Neural progenitor cell (in vitro differentiated cells): Measurements from ENCODE around the gene TEX19. TPM values are rescaled to one million over a fixed set of nuclear protein-coding genes. Genes with fewer than 3 reads are reported as not detected.

Experiments used
- DNase-seq: peaks from one replicate; pipeline ENCODE4 v3.0.0-alpha.2; 2016; ENCODE audit warnings: low spot score
- H2AFZ ChIP-seq: fragments of 200-600 bp; sonication (generic); replicated peaks from 2 replicates; pipeline ENCODE4 v1.6.1; 2016; ENCODE audit warnings: antibody characterized with exemption
- H3F3A ChIP-seq: fragments of 200-600 bp; sonication (generic); 2 replicates; pipeline ENCODE4 v1.6.1; 2016; ENCODE audit warnings: antibody characterized with exemption, low read depth
- H3K27ac ChIP-seq: fragments of 200-600 bp; sonication (generic); 2 replicates; pipeline ENCODE4 v1.5.1; 2016; ENCODE audit warnings: mild to moderate bottlenecking
- H3K27me3 ChIP-seq: fragments of 200-600 bp; sonication (generic); 2 replicates; pipeline ENCODE4 v1.6.1; 2016; ENCODE audit warnings: mild to moderate bottlenecking, moderate library complexity
- H3K36me3 ChIP-seq: fragments of 200-600 bp; sonication (generic); 2 replicates; pipeline ENCODE4 v1.5.1; 2016
- H3K4me1 ChIP-seq: fragments of 200-600 bp; sonication (generic); 2 replicates; pipeline ENCODE4 v1.6.1; 2016; ENCODE audit warnings: mixed run types
- H3K4me2 ChIP-seq: fragments of 200-600 bp; sonication (generic); 2 replicates; pipeline ENCODE4 v1.6.1; 2016
- H3K4me3 ChIP-seq: fragments of 200-600 bp; sonication (generic); 2 replicates; pipeline ENCODE4 v1.5.1; 2016
- H3K79me2 ChIP-seq: fragments of 200-600 bp; sonication (generic); 2 replicates; pipeline ENCODE4 v1.6.1; 2016; ENCODE audit warnings: low read depth
- H3K9ac ChIP-seq: fragments of 200-600 bp; sonication (generic); 2 replicates; pipeline ENCODE4 v1.6.1; 2016
- H3K9me3 ChIP-seq: fragments of 200-600 bp; sonication (generic); 2 replicates; pipeline ENCODE4 v1.5.1; 2016; ENCODE audit warnings: low read depth
- H4K20me1 ChIP-seq: fragments of 200-600 bp; sonication (generic); 2 replicates; pipeline ENCODE4 v1.6.1; 2016; ENCODE audit warnings: low read depth
- H3K27ac Mint-ChIP-seq: 3 replicates; pipeline ENCODE4 v1.8.0; 2021; ENCODE audit warnings: mixed read lengths
- H3K27me3 Mint-ChIP-seq: 2 replicates; pipeline ENCODE4 v1.8.0; 2022; ENCODE audit warnings: low read depth, mild to moderate bottlenecking, inconsistent platforms, moderate library complexity, mixed read lengths; ENCODE audit not compliant: insufficient read depth
- H3K36me3 Mint-ChIP-seq: 3 replicates; pipeline ENCODE4 v1.8.0; 2021; ENCODE audit warnings: mixed read lengths
- H3K4me1 Mint-ChIP-seq: 3 replicates; pipeline ENCODE4 v1.8.0; 2021; ENCODE audit warnings: mixed read lengths
- H3K4me3 Mint-ChIP-seq: 3 replicates; pipeline ENCODE4 v1.8.0; 2021; ENCODE audit warnings: mild to moderate bottlenecking, moderate library complexity, mixed read lengths
- H3K9me3 Mint-ChIP-seq: 3 replicates; pipeline ENCODE4 v1.8.0; 2020; ENCODE audit warnings: mixed read lengths
- CTCF ChIP-seq: fragments of 200-600 bp; sonication (generic); IDR thresholded peaks from 2 replicates; pipeline ENCODE4 v1.5.1; 2017; ENCODE audit warnings: antibody characterized with exemption, mild to moderate bottlenecking
- EZH2 ChIP-seq: fragments of 200-600 bp; sonication (generic); IDR thresholded peaks from 2 replicates; pipeline ENCODE4 v1.6.1; 2017; ENCODE audit warnings: antibody characterized with exemption, mild to moderate bottlenecking, moderate library complexity
- EZH2phosphoT487 ChIP-seq: fragments of 200-600 bp; sonication (generic); IDR thresholded peaks from 2 replicates; pipeline ENCODE4 v1.6.1; 2017; ENCODE audit warnings: antibody characterized with exemption
- total RNA-seq: library from RNA; depleted of rRNA; stranded (reverse); fragments of >200 nt; gene quantifications from 2 replicates; pipeline ENCODE4 v1.2.3, GENCODE V29; 2015; ENCODE audit warnings: low replicate concordance

TEX19 gene
- total RNA-seq, 1 donor from 2014 or later, result not detected

- peaks cover 22% of the 10 kb centered on the region for H3K27me3 ChIP-seq
- H3K79me2 ChIP-seq, result no peaks in the 10 kb centered on the region
- H3K9me3 Mint-ChIP-seq, result no peaks in the 10 kb centered on the region
- H3K4me3 Mint-ChIP-seq, result no peak overlapping the region
- H3K36me3 ChIP-seq, result no peaks in the 10 kb centered on the region
- H3K36me3 Mint-ChIP-seq, result no peaks in the 10 kb centered on the region
- H3K27me3 Mint-ChIP-seq, result peaks cover 6% of the 10 kb centered on the region
- no peaks in the 10 kb centered on the region for H4K20me1 ChIP-seq
- H3K4me3 ChIP-seq, result no peak overlapping the region
- H2AFZ ChIP-seq, result no peak overlapping the region
- no peak for DNase-seq
- no peak overlapping the region for H3K27ac ChIP-seq
- peaks cover 10% of the 10 kb centered on the region for H3K4me1 ChIP-seq
- no peak overlapping the region for H3K27ac Mint-ChIP-seq
- no peak overlapping the region for H3K9ac ChIP-seq
- peaks cover 28% of the 10 kb centered on the region for H3F3A ChIP-seq
- no peak overlapping the region for H3K4me2 ChIP-seq
- TF ChIP-seq EZH2 (no peak), CTCF (no peak), EZH2phosphoT487 (no peak)
- no peaks in the 10 kb centered on the region for H3K9me3 ChIP-seq
- peaks cover 12% of the 10 kb centered on the region for H3K4me1 Mint-ChIP-seq
Measured at GRCh38 chr17:82321947-82322466, 37.0 kb upstream of the TEX19 start.

DNA sequence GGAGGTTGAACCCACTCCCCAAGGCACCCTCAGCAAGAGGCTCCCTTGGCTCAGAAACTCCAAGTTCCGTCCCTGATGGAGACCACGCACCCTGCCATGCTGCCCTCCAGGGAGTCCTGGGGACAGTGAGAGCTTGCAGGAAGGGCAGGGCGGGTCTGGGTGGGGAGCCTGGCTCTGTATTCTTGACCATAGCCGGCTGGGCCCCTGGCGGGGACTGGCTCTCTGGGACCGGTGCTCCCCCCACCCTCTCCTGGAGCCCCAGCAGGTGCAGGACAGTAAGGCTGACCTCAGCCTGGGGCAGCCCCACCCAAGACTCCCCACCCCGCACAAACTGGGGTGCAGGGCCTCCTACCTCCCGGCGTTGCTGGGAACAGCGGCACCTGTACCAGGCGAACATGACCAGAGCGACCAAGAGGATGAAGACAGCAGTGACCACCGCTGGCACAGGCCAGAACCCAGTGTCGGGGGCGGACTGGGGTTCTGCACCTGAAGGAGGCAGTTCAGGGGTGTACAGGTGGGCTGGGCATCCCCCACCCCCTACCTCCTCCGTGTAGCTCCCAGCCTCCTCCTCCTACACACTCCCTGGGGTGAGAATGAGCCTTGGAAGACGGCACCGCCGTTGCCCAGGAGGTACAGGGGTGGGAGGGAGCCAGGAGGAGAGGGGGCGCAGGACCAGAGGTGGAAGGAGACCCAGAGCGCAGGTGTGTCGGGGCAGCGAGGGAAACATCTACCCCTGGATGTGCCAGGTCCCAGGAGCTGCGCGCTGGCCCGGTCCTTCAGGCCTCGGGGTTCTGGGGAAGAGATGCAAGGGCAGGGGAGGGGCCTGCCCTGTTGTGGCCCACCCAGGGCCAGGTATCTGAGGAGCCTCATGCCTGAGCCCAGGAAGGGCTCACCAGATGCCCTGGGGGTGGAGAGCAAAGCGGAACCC, 36.3 kb upstream of the TEX19 start:
- TF ChIP-seq EZH2, result no peak
- TF ChIP-seq EZH2phosphoT487, result no peak
- no peak for TF ChIP-seq CTCF
- Histone ChIP-seq H3K4me2 (no peak overlapping the region), H3K9ac (no peak overlapping the region), H3K9me3 (no peaks in the 10 kb centered on the region), H3K4me1 (peaks cover 13% of the 10 kb centered on the region), H3K36me3 (no peaks in the 10 kb centered on the region), H2AFZ (no peak overlapping the region), H3K27me3 (peaks cover 25% of the 10 kb centered on the region), H3F3A (peaks cover 28% of the 10 kb centered on the region), H3K79me2 (no peaks in the 10 kb centered on the region), H4K20me1 (no peaks in the 10 kb centered on the region), H3K27ac (no peak overlapping the region), H3K4me3 (no peak overlapping the region)
- H3K36me3 Mint-ChIP-seq, result no peaks in the 10 kb centered on the region
- no peak for DNase-seq
- H3K4me1 Mint-ChIP-seq, result peaks cover 18% of the 10 kb centered on the region
- H3K27me3 Mint-ChIP-seq, result peaks cover 6% of the 10 kb centered on the region
- no peak overlapping the region for H3K27ac Mint-ChIP-seq
- H3K9me3 Mint-ChIP-seq, result no peaks in the 10 kb centered on the region
- H3K4me3 Mint-ChIP-seq, result no peak overlapping the region

GRCh38 chr17:82323514-82324234, 35.4 kb upstream of the TEX19 start:
- no peak for DNase-seq
- Histone ChIP-seq H3K4me2 (no peak overlapping the region), H3K4me1 (peaks cover 18% of the 10 kb centered on the region), H2AFZ (no peak overlapping the region), H3K9ac (no peak overlapping the region), H3K27ac (no peak overlapping the region), H4K20me1 (no peaks in the 10 kb centered on the region), H3K9me3 (no peaks in the 10 kb centered on the region), H3F3A (peaks cover 20% of the 10 kb centered on the region), H3K4me3 (no peak overlapping the region), H3K36me3 (no peaks in the 10 kb centered on the region), H3K79me2 (no peaks in the 10 kb centered on the region), H3K27me3 (peaks cover 31% of the 10 kb centered on the region)
- Mint-ChIP-seq H3K36me3 (no peaks in the 10 kb centered on the region), H3K9me3 (no peaks in the 10 kb centered on the region), H3K27me3 (peaks cover 6% of the 10 kb centered on the region), H3K4me3 (no peak overlapping the region), H3K27ac (no peak overlapping the region), H3K4me1 (peaks cover 20% of the 10 kb centered on the region)
- TF ChIP-seq CTCF (no peak), EZH2phosphoT487 (no peak), EZH2 (no peak)
